GM21576 (cell line): ENCODE results near the gene PPOX.
A peak's percentile ranks its signal among the peaks of the same experiment; 100 is the strongest.

Experiments
- ATAC-seq: cut with Tn5 transposase; IDR thresholded peaks from one replicate; pipeline ENCODE4 v1.9.1; 2021; ENCODE audit warnings: mild to moderate bottlenecking, moderate library complexity; ENCODE audit not compliant: unreplicated experiment

Gene PPOX

DNA sequence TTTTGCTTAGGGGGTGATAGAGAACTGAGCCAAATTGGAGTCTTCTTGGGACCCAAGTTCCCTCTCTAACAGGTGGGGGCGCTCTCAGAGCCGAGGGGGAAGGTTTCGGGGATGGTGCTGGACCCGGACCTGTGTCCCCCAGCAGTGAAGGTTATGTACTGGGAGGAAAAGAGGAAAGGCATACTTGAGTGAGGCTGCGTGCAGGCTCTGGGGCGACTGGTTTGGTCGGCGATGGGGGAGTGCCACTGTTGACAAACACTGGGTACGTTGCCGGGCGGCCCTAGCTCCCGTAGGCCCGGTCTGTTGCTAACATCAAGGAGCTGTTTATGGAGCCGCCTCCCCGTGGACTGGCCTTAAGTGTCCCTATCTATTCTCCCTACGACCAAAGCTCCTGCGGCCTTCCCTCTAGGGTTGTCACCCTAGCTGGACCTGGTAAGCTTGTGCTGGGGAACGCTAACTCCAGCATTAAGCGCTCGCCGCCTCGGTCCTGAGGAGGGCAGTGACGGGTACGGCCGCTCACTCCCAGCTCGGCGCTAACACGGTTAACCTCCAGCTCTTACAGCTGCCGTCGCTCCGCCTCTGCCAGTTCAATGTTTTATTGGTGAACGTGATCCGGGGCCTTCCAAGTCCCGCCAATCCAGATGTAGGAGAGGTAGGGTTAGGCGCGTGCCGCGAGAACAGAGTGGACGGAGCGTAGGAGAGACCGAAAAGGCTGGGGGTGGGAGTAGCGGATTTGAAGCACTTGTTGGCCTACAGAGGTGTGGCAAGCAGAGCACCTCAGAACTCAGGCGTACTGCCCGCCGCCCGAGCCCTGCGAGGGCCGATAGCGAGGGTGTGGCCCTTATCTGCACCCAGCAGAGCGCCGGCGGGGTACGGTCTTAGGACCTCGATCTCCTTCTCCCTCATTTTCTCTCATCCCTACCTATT lies at the start of gene PPOX:
TSS of gene PPOX (plus strand) at position 685 of the 927 bp plus-strand sequence. CDS start 422 bp downstream, outside the sequence.
- ATAC-seq: peak; percentile 91

DNA sequence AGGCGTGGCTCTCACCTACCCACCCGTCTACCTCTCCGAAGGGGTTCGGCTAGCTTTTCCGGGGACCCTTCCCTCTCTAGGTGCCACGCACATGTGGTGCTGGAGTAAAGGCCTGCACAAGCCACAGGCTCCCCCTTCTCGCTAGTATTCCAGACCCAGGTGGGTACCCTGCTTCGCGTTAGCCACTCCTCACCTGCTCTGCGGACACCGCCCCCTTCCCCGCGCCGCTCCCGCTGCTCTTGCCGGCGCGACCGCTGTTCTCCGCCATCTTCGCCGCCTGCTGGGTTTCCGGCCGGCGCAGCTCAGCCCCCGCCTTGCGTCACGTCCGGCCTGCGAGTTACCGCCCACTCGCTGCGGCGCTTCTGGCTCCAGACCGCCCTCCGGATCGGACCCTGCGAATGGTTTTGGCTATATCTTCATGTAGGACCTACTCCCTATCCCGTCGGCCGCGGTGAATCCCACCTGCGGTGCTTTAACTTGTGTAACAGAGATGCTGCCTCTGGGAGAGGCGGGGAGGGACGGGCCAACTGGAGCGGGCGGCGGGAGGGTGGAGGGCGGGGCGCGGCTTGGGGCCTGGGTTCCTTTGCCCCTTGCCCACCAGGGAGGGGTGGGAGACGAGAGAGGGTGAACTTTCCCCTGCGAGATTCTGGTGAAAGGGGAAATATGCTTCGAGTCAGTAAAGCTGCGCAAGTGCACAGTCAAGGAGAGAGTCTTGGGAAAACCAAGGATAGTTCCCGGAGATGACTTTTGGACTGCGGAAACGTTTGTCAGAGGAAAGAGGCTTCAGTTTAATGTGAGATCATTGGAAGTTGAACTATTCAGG lies 48.3 kb upstream of the PPOX start, which contains the start of the genes NIT1 and PFDN2:
TSS of gene NIT1 (plus strand) at position 347 of the 823 bp plus-strand sequence. CDS start at position 419, 72 bp downstream.
TSS of gene PFDN2 (minus strand) at position 279 of the 823 bp plus-strand sequence. CDS start at position 268, 11 bp downstream.
- ATAC-seq: peak; percentile 71

DNA sequence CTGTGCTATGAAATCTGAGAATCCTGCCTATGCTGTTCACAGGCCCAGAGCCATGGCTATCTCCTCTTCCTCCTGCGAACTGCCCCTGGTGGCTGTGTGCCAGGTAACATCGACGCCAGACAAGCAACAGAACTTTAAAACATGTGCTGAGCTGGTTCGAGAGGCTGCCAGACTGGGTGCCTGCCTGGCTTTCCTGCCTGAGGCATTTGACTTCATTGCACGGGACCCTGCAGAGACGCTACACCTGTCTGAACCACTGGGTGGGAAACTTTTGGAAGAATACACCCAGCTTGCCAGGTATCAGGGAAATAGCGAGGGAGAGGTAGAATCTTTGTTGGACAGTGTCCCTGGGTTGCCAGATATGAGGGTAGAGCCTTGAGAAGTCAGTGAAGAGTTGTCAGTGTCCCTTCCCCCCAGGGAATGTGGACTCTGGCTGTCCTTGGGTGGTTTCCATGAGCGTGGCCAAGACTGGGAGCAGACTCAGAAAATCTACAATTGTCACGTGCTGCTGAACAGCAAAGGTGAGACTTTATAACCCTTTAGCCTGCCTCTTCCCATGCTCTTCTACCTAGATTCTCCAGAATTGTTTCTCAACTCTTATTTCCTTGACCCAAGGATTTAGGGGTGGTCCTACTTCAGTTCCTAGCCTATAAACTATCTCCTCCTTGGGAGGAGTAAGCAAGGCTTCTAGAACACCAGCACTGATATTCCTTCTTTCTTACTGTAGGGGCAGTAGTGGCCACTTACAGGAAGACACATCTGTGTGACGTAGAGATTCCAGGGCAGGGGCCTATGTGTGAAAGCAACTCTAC lies 46.9 kb upstream of the PPOX start:
- peak; percentile 44 for ATAC-seq

GRCh38 chr1:161121042-161121650 lies 45.1 kb upstream of the PPOX start:
- ATAC-seq: no peak

GRCh38 chr1:161121834-161122233 lies 44.4 kb upstream of the PPOX start:
- ATAC-seq: no peak

GRCh38 chr1:161122967-161123366 lies 43.3 kb upstream of the PPOX start:
- ATAC-seq: no peak

DNA sequence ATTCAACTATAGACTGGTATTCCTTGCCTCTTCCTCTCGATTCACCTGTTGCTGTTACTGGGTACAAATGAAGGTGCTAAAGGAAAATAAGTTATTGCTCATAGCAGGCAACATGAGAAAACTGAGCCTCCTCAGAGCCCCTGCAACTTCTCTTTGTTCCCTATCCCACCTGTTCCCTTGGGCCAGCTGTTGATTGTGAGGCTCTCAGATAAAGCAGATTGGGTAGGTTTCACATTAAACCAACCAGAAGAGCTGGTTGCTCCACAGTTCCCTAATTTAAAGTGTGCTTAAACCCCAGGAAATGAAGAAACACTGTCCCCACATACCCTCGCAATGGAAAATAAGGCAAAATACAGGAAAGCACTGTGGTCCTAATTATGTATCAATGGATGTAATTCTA lies 38.6 kb upstream of the PPOX start:
- ATAC-seq: no peak

DNA sequence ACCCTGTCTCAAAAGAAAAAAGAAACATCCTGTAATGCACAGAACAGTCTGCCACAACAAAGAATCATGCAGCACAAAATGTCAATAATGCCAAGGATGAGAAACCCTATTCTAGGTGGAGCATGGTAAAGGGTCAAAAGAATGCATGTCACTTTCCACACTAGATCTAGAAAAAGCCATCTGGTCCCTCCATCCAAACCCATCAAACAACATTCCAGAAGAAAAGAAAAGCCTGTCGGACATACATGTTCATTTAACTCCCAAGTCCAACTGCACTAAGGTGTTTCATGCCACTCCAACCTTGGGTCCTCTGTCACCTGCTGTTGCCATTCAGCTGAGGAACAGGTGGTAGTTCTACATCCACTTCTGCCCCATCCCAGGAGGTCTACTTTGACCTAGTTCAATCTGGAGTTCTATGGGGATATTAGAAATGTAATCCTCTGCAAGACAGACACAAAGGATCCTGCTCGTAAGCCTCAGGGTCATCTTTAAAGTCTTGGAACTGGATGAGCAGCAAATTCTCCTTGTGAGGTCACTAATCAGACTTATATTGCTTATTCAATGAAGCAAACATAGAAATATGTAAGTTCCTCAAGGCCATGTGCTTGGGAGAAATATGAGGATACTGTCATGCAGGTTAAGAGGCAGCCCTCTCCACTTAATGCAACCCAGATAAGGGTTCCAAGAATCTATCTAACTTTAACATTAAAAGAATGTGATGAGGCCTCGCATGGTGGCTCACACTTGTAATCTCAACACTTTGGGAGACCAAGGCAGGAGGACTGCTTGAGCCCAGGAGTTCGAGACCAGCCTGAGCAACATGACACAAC lies 37.4 kb upstream of the PPOX start:
- no peak for ATAC-seq

DNA sequence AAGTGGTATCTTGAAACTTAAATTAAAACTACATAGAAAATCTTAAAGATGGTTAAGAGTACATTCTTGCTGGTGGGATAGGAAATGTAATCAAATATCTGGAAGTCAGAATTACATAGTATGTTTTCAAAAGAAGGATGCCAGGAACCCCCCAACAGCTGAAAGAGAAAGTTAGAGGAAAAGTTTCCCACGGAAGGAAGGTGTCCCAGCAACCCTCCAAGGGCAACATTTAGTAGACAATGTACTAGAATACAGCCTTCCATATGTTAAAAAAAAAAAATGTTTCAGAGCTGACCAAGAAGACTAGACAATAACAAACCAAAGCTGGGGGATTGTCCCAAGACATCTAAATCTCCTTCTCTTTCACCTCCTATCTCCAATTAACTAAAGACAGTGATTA lies 36.0 kb upstream of the PPOX start:
- no peak for ATAC-seq

- ATAC-seq: no peak
Measured at GRCh38 chr1:161131523-161132409, 34.5 kb upstream of the PPOX start.

DNA sequence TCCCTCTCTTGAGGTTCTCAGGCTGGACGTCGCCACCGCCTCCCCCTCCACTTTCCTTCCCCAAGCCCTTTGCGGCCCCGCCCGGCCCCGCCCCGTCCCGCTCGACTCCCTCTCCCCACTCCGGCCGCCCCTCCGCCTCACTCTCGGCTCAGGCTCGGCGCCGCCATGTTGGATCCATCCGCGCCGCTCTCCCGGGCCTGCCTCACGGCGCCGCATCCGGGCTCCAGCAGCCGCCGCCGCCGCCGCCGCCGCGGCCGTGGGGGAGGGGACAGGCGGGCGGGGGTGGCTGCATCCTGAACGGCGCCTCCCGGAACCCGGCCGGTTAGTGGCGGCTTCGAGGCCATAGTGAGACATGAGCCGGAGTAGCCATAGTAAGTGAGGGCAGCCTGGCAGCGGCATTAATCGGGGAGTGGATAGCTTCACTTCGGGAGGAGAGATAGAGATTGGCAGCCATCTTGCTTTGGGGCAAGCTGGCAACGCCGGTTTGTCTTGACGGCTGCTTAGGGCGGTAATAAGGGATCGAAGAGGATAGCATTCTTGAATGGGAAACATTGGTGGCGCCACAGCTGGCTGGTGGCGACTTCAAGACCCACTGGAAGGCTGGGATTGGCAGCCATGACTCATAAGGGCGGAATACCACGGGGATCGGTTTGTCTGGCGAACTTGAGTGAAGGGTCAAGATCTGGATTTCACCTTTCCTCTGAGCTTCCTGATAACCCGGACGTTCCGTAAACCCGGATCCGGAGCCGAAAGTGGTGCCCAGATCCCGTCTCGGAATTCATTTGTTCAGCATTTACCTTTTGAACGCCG lies 33.6 kb upstream of the PPOX start, which contains the start of gene DEDD:
TSS of gene DEDD (minus strand) at position 258 of the 810 bp plus-strand sequence. CDS start 8,205 bp downstream, outside the sequence.
- peak; percentile 91 for ATAC-seq

DNA sequence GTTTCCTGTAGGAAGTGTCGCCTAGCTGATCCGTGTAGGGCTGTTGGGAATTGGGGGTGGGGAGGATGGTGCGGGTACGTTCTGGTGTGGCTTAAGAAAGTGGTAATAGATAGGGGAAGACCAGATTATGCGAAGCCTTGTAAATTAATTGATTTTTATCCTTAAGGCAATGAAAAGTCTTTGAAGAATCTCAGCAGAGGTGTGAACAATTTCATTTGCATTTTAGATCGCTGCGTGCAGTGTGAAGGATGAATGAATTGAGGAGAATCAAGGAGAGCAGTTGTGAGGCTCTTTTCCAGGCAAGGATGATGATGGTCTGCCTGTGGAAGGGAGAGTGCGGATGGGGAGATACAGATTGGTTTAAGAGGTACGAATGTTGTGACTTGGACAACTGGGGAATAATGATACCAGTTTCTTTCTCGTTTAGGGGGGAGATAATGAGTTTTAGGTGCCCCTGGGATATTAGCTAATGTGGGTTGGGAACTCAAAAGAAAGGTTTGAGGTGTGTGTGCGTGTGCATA lies 32.9 kb upstream of the PPOX start:
- peak; percentile 3 for ATAC-seq

DNA sequence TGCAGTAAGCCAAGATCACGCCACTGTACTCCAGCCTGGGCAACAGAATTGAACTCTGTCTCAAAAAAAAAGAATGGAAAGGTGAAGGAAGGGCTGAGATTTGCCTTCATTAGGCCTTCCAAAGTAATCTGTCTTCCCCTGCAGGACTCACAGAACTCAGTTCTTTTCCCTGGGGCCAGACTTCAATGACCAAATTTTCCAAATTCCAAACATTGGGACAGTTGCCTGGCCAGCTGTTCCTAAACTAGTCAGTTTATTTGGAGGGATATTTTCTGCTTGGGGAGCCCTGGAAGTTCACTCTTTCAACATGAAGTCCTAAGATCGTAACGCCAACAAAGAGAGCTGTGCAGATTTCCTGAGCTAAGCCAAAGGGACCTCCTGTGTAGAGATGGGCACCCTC lies 28.3 kb upstream of the PPOX start:
- no peak for ATAC-seq

- ATAC-seq: no peak
Measured at GRCh38 chr1:161138431-161138830, 27.8 kb upstream of the PPOX start.

- no peak for ATAC-seq
Measured at GRCh38 chr1:161139766-161140165, 26.5 kb upstream of the PPOX start.

GRCh38 chr1:161140755-161141400 lies 25.3 kb upstream of the PPOX start:
- ATAC-seq: no peak

DNA sequence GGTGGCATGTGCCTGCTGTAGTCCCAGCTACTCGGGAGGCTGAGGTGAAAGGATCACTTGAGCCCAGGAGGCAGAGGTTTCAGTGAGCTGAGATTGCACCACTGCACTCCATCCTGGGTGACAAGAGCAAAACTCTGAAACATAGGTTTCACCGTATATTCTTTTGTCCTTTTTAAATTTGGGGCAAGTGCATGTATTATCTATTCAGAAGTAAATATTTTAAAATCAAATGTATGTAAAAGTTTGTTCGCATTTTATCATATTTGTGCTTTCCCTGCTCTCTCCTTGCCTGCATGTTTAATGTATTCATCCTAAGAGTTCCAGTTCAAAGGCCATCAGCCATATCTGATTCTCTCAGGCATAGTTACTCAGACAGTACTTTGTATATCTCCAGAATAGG lies 20.4 kb upstream of the PPOX start:
- no peak for ATAC-seq
